HFFc6 (cell line): ENCODE results near the gene BATF2. TPM values are rescaled to one million over a fixed set of nuclear protein-coding genes. Genes with fewer than 3 reads are reported as not detected.
A peak's percentile ranks its signal among the peaks of the same experiment; 100 is the strongest.

Experiments
- DNase-seq: peaks from one replicate; pipeline ENCODE4 v3.0.0-alpha.2; 2018
- H3K27ac Mint-ChIP-seq: 2 replicates; pipeline ENCODE4 v1.8.0; 2020; ENCODE audit warnings: mild to moderate bottlenecking, mixed read lengths
- H3K27me3 Mint-ChIP-seq: 2 replicates; pipeline ENCODE4 v1.8.0; 2021; ENCODE audit warnings: mild to moderate bottlenecking, moderate library complexity, mixed read lengths; ENCODE audit not compliant: insufficient read depth
- H3K36me3 Mint-ChIP-seq: 2 replicates; pipeline ENCODE4 v1.8.0; 2021; ENCODE audit warnings: low read depth, mixed read lengths
- H3K4me1 Mint-ChIP-seq: 2 replicates; pipeline ENCODE4 v1.8.0; 2020; ENCODE audit warnings: low read depth, mixed read lengths
- H3K4me3 Mint-ChIP-seq: 2 replicates; pipeline ENCODE4 v1.8.0; 2020; ENCODE audit warnings: mild to moderate bottlenecking, moderate library complexity, mixed read lengths
- H3K9me3 Mint-ChIP-seq: 2 replicates; pipeline ENCODE4 v1.8.0; 2020; ENCODE audit warnings: mild to moderate bottlenecking, mixed read lengths
- total RNA-seq, 6 experiments: library from RNA; stranded (reverse); fragmentation: NEBNext Ultra II Directional; extraction: Animal tissue kit (Norgen Biotek cat#: 25700); gene quantifications; 2 replicates in 1 of 6; 3 replicates in 5 of 6; pipeline ENCODE4 v1.2.3, GENCODE V29; 2021
- TF ChIP-seq, protein P1 (sequence below): fragments of 200-600 bp; sonication (generic); IDR thresholded peaks from 2 replicates; pipeline ENCODE4 v1.5.0; 2021; ENCODE audit warnings: antibody characterized with exemption, mild to moderate bottlenecking

The BATF2 gene
- total RNA-seq, 6 experiments from 2014 or later: 0.22 to 0.45 (median 0.36) TPM

DNA sequence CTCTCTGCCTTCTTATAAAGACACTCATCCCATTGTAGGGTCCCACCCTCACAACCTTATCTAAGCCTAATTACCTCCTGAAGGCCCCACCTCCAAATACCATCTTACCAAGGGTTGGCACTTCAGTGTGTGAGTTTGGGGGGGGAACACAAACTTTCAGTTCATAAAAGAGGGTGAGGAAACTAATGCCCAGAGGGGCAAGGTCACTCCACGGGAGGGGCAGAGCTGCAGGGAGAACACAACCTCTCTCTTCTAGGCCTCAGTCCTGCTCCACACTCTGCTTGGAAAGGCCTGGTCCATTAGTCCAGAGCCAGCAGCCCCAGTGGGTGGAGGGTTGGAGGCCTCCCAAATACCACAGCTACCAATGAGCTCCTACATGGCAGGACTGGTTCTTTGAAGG lies 2.7 kb upstream of the BATF2 start:
- Mint-ChIP-seq H3K36me3 (no peaks in the 10 kb centered on the region), H3K9me3 (no peaks in the 10 kb centered on the region), H3K4me1 (peaks cover 14% of the 10 kb centered on the region), H3K4me3 (no peak overlapping the region), H3K27ac (no peak overlapping the region), H3K27me3 (peaks cover 4% of the 10 kb centered on the region; the same call in 1 of the 2 replicates)
- TF ChIP-seq, protein P1, sequence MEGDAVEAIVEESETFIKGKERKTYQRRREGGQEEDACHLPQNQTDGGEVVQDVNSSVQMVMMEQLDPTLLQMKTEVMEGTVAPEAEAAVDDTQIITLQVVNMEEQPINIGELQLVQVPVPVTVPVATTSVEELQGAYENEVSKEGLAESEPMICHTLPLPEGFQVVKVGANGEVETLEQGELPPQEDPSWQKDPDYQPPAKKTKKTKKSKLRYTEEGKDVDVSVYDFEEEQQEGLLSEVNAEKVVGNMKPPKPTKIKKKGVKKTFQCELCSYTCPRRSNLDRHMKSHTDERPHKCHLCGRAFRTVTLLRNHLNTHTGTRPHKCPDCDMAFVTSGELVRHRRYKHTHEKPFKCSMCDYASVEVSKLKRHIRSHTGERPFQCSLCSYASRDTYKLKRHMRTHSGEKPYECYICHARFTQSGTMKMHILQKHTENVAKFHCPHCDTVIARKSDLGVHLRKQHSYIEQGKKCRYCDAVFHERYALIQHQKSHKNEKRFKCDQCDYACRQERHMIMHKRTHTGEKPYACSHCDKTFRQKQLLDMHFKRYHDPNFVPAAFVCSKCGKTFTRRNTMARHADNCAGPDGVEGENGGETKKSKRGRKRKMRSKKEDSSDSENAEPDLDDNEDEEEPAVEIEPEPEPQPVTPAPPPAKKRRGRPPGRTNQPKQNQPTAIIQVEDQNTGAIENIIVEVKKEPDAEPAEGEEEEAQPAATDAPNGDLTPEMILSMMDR: no peak
- DNase-seq: no peak

GRCh38 chr11:64998690-64999431 lies 2.1 kb upstream of the BATF2 start:
- Mint-ChIP-seq H3K4me3 (no peak overlapping the region), H3K36me3 (no peaks in the 10 kb centered on the region), H3K27ac (no peak overlapping the region), H3K9me3 (no peaks in the 10 kb centered on the region), H3K27me3 (peaks cover 5% of the 10 kb centered on the region; the same call in 1 of the 2 replicates), H3K4me1 (peaks cover 14% of the 10 kb centered on the region)
- no peak for DNase-seq
- TF ChIP-seq, protein P1: no peak

- Mint-ChIP-seq H3K9me3 (no peaks in the 10 kb centered on the region), H3K27ac (no peak overlapping the region), H3K4me1 (peaks cover 14% of the 10 kb centered on the region), H3K4me3 (no peak overlapping the region), H3K36me3 (no peaks in the 10 kb centered on the region), H3K27me3 (peaks cover 5% of the 10 kb centered on the region; the same call in 1 of the 2 replicates)
- no peak for DNase-seq
- TF ChIP-seq, protein P1: no peak
Observed at GRCh38 chr11:64998141-64998540, 1.4 kb upstream of the BATF2 start.

- H3K4me1 Mint-ChIP-seq: peaks cover 14% of the 10 kb centered on the region
- no peaks in the 10 kb centered on the region for H3K9me3 Mint-ChIP-seq
- TF ChIP-seq, protein P1: no peak
- H3K36me3 Mint-ChIP-seq: no peaks in the 10 kb centered on the region
- peaks cover 5% of the 10 kb centered on the region; the same call in 1 of the 2 replicates for H3K27me3 Mint-ChIP-seq
- H3K27ac Mint-ChIP-seq: no peak overlapping the region
- peak overlapping the region; percentile 80 for H3K4me3 Mint-ChIP-seq
- no peak for DNase-seq
Observed at GRCh38 chr11:64996327-64996709, 453 bp downstream of the BATF2 start.

GRCh38 chr11:64994318-64994717 lies 2.5 kb downstream of the BATF2 start:
- H3K36me3 Mint-ChIP-seq: no peaks in the 10 kb centered on the region
- H3K27me3 Mint-ChIP-seq: peaks cover 8% of the 10 kb centered on the region
- no peak overlapping the region for H3K27ac Mint-ChIP-seq
- DNase-seq: no peak
- no peak overlapping the region for H3K4me3 Mint-ChIP-seq
- no peaks in the 10 kb centered on the region for H3K9me3 Mint-ChIP-seq
- TF ChIP-seq, protein P1: no peak
- peaks cover 21% of the 10 kb centered on the region for H3K4me1 Mint-ChIP-seq
